ENCODE measurements around the gene SLC15A5.

SLC15A5 gene

DNA sequence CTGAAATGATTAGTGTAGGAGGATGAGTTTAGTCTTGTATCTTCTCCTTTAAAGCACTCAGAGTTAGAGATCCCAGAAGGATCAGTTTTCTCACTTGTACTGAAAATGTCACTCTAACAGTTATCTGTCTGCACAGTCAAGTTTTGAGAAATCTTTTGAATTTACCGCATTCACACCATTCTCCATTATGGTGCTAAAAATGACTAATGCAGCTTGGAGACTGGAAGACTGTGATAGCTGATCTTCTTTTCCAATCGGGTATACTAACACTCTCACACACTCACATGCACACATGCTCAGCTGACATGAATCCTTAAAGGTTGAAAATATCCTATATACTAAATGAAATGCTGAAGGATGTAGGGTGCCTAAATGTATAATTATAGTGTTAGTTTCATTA lies 65.8 kb downstream of the SLC15A5 start:
- no peak overlapping the region for H3K9ac ChIP-seq
- no peaks in the 10 kb centered on the region for H3K79me2 ChIP-seq
- no peaks in the 10 kb centered on the region for H3K27me3 ChIP-seq (ENCODE audit: control insufficient read depth, insufficient read depth, low read length)
- H3K4me2 ChIP-seq (ENCODE audit: low read length) = no peak overlapping the region
- no peaks in the 10 kb centered on the region for H3K9me3 ChIP-seq (ENCODE audit: control insufficient read depth, low read length)
- H3K4me1 ChIP-seq = no peaks in the 10 kb centered on the region
- no peak overlapping the region for H2AFZ ChIP-seq
- TF ChIP-seq CTCF (IDR thresholded peaks at IDR 0.05) = no peak
- no peak overlapping the region for H3K4me3 ChIP-seq (ENCODE audit: low read depth, low read length)
- no peaks in the 10 kb centered on the region for H3K36me3 ChIP-seq (ENCODE audit: control insufficient read depth, insufficient read depth, low read length)
- no peak overlapping the region for H3K27ac ChIP-seq

DNA sequence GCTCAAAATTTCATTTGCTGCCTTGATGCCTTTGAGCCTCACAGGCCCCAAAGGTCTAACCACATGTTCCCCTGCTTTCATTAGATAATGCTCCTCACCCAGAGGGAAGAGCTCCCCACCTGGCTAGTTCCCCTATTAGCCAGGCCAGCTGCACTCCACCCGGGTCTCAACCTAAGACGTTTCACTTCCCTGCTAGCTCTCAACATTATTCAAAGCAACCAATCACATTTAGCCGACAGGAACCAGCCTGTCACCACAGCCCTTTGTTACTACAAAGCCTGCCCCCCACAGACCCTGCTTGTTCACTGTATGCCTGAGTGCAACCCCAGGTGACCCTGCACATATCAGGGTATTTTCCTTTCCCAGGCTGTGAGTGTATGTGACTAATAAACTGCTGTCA lies 78.6 kb downstream of the SLC15A5 start:
- Histone ChIP-seq H3K4me3 (ENCODE audit: low read depth, low read length) (no peak overlapping the region), H3K9ac (no peak overlapping the region), H3K27me3 (ENCODE audit: control insufficient read depth, insufficient read depth, low read length) (no peaks in the 10 kb centered on the region), H2AFZ (no peak overlapping the region), H3K9me3 (ENCODE audit: control insufficient read depth, low read length) (no peaks in the 10 kb centered on the region), H3K79me2 (no peaks in the 10 kb centered on the region), H3K4me1 (no peaks in the 10 kb centered on the region), H3K4me2 (ENCODE audit: low read length) (no peak overlapping the region), H3K27ac (no peak overlapping the region), H3K36me3 (ENCODE audit: control insufficient read depth, insufficient read depth, low read length) (no peaks in the 10 kb centered on the region)
- TF ChIP-seq CTCF (IDR thresholded peaks at IDR 0.05) = no peak

DNA sequence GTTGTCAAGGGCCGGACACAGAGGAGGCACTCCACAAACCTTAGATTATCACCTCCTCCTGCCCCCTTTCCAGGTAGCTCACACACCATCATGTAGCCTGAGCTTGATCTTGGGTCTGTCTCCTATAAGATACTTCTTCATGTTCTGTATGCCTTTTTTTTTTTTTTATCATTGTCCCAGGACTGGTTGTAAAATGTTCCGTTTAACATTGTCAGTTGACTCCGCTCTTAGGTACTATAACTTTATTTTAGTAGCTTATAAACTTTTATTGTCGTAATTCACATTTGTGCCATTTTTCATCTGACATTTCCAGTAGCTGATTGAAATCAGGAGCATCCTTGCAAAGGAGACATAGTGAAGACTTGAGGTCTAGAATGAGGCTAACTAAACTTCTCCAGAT lies 79.9 kb downstream of the SLC15A5 start:
- no peaks in the 10 kb centered on the region for H3K27me3 ChIP-seq (ENCODE audit: control insufficient read depth, insufficient read depth, low read length)
- H3K4me2 ChIP-seq (ENCODE audit: low read length) = no peak overlapping the region
- TF ChIP-seq CTCF (IDR thresholded peaks at IDR 0.05) = no peak
- no peaks in the 10 kb centered on the region for H3K4me1 ChIP-seq
- H3K79me2 ChIP-seq = no peaks in the 10 kb centered on the region
- H3K9ac ChIP-seq = no peak overlapping the region
- no peaks in the 10 kb centered on the region for H3K36me3 ChIP-seq (ENCODE audit: control insufficient read depth, insufficient read depth, low read length)
- no peak overlapping the region for H3K4me3 ChIP-seq (ENCODE audit: low read depth, low read length)
- no peak overlapping the region for H2AFZ ChIP-seq
- no peak overlapping the region for H3K27ac ChIP-seq
- H3K9me3 ChIP-seq (ENCODE audit: control insufficient read depth, low read length) = no peaks in the 10 kb centered on the region

GRCh38 chr12:16189849-16190248 lies 87.6 kb downstream of the SLC15A5 start:
- Histone ChIP-seq H3K27ac (no peak overlapping the region), H3K36me3 (ENCODE audit: control insufficient read depth, insufficient read depth, low read length) (no peaks in the 10 kb centered on the region), H3K27me3 (ENCODE audit: control insufficient read depth, insufficient read depth, low read length) (no peaks in the 10 kb centered on the region), H3K79me2 (no peaks in the 10 kb centered on the region), H3K4me3 (ENCODE audit: low read depth, low read length) (no peak overlapping the region), H3K4me1 (no peaks in the 10 kb centered on the region), H2AFZ (no peak overlapping the region), H3K9ac (no peak overlapping the region), H3K9me3 (ENCODE audit: control insufficient read depth, low read length) (no peaks in the 10 kb centered on the region), H3K4me2 (ENCODE audit: low read length) (no peak overlapping the region)
- TF ChIP-seq CTCF (IDR thresholded peaks at IDR 0.05) = no peak

GRCh38 chr12:16187660-16188059 lies 89.8 kb downstream of the SLC15A5 start:
- Histone ChIP-seq H3K79me2 (no peaks in the 10 kb centered on the region), H3K9ac (no peak overlapping the region), H3K27me3 (ENCODE audit: control insufficient read depth, insufficient read depth, low read length) (no peaks in the 10 kb centered on the region)

More at GRCh38 chr12:16187660-16188059, 89.8 kb downstream of the SLC15A5 start:
- no peak for TF ChIP-seq CTCF (IDR thresholded peaks at IDR 0.05)
- no peak overlapping the region for H3K4me3 ChIP-seq (ENCODE audit: low read depth, low read length)
- H3K36me3 ChIP-seq (ENCODE audit: control insufficient read depth, insufficient read depth, low read length) = no peaks in the 10 kb centered on the region
- H3K4me1 ChIP-seq = no peaks in the 10 kb centered on the region
- H3K9me3 ChIP-seq (ENCODE audit: control insufficient read depth, low read length) = no peaks in the 10 kb centered on the region
- H3K4me2 ChIP-seq (ENCODE audit: low read length) = no peak overlapping the region
- no peak overlapping the region for H2AFZ ChIP-seq
- no peak overlapping the region for H3K27ac ChIP-seq
